ENCODE data around the gene ARMC3.
"Not testable (repeated sequence)": the region's sequence is repeated elsewhere in the genome, so short reads cannot be mapped to it uniquely, and the experiment has no call there.

Gene ARMC3

DNA sequence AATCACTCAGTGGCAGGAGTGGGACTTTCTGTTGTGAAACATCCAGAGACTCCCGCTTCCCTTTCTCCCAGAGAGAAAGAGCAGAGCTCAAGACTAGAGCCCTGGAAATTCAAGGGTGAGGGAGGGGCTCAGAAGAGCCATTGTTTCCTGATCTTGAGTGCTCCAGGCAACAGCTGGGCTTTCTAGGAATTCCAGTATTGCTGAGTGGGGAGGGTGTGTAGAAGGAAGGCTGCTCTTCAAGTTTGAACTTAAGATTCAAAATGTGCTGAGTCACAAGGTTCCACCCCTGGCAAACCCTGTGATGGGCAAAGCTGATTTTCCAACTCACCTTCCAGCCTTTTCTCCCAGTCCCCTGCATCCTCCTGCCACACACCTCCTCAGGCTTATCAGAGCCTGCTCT, 125.2 kb downstream of the ARMC3 start:
- no peak for DNase-seq

DNA sequence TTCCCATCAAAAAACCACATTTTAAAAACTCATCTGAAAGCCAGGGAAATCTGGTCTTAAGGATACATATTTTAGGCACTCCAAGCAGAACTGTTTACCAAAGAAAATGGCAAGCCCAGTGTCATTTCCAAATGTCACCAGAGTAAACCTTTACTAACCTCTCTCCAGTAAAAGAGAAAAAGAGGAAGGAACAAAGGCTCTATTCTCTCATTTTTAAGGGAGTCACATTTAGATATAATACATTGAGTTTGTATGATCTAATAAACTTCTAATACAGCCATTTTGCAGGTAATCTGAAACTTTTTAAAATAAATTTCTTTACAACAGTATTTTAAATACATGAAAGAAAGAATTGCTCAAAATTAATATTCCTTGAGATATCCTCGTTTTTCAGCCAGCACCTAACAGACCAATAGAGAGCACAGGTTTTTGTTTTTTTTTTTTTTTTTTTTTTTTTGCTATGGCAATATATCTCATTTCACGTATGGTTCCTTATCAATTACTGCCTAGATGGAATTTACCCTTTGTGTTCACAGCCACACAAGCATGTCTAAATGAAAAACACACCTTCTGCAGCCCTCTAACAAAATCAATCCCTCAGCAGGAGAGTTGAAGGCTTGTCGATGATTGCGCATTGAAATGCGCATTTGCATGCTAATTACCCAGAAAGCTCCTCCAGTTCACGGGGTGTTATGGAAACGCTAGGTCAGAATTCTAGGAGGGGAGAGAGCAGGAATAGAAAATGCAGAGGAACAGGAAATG, 127.8 kb downstream of the ARMC3 start:
- no peak for DNase-seq

DNA sequence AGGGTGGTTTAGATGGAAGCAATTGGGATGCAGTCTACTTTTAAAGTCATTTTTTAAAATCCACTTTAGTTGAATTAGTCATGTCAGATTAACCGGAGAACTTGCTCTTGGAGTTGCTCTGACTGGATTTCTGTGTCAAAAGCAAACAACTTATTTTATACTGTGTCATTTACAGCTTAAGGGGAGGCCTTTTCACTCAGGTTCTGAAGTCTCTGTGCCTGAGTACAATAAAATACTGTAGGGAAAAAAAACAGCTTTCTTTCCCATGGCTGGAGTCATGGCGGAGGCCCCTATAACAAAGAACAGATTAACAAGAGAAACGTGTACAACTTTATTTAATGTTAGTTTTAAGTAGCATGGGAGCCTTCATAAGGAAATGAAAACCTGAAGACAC, 128.3 kb downstream of the ARMC3 start:
- no peak for DNase-seq

DNA sequence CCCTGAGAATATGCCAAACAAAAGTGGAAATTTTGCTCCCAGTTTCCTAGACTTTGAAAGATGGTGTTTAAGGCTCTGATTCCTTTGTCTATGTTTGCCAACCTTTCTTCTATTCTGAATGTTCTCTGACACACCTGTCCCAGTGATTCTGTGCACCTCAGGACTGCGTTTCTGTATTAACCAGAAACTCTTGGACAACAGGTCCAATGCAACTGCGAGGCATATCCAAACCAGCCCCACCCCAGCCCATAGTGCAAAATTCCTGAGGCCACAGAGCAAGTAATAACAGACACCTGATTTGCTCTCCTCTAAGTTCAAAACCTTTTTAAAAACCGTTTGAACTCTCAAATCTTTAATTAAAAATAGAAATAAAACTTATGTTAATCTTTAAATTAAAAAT, 130.5 kb downstream of the ARMC3 start:
- DNase-seq, result no peak

DNA sequence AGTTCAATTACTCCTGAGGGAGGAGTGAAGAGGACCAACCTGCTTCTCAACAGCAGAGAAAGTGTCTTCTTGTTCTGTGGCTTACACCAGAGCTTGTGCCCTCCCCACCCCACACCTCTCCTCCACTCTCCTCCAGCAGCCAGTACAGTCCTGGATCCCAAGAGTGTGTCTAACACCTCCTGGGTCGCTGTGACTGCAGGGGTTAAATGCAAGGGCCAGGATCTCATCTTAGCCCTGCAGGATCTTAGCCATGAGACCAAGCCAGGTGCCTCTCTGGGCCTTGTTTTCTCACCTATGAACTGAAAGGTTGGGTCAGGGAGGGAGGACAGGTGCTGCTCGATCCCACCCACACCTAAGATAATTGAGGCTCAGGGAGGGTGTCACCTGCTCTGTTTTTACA, 133.1 kb downstream of the ARMC3 start:
- no peak for DNase-seq

DNA sequence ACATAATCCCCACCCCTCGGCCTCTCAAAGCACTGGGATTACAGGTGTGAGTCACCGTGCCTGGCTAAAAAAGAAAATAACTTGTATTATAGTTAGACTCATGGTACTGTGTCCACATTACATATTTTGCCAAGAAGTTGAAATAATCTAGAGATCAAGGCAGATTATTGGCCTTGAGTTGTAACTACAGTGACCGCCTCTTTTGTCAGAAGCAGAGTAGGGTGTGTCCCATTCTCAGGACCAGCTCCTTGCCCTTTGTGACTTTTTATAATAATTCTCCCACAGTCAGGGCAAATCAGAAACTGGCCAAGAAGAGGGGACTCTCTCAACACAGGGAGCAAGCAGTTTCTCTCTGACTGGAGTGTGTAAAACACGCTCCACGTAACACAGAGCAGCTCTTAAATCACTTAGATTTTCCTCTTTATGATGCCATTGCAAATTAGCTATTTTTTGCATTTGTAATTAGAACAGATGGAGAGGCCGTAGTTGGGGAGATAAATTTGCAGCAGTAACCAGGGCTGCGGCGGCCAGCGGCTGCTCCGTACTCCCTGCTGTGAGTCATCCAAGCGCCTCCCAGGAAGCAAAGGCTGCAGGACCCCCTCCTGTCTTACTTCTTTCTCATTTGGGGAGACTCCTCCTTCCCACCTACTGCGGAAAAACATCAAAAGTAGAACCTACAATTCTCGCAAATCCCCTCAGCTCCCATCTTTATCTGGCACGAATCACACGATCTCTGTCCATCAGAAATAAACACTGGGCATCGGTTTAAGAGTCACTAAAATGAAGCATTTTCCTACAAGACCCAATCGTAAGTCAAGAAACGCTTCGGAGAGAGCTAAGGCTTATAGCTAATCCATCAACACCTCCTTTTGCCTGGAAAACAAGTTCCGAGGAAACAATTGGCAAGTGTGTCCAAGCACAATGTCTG, 135.5 kb downstream of the ARMC3 start:
- DNase-seq, result no peak

DNA sequence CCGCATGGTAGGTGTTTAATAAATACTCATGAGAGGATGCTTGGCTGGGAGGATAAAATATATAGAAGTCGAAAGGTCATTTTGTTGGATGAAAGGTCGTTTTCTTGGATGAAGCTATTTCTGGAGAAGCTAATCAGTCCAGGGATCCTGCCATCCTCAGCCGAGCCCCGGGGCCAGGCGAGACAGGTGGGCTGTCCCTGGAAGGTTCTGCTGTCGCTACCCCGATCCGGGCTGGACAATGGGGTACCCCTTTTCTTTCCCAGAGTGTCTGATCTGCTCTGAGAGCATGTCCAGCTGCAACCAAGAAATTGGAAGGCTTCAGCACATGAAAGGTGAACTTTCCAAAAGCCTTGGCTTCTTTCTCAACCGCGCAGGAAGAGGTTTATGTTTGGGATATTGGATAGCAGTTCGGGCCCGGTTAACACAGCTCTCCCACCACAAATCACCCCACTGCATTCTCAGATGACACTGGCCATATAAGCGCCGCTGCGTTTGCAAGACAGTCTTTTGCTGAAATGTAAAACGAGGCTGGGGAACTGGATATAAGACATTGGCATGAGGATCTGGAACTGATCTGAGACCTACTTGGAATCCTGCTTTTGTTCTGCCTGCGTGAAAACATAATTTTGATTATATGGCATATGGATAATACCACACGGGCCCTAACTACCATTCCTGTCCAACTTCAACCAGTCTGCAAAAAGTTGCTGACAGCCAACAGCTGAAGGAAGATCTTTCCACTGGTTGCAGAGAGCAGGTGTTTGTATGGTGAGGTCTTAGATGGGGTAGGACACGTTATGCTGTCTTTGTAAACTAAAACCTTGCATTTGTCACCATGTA, 136.3 kb downstream of the ARMC3 start:
- DNase-seq, result no peak

DNA sequence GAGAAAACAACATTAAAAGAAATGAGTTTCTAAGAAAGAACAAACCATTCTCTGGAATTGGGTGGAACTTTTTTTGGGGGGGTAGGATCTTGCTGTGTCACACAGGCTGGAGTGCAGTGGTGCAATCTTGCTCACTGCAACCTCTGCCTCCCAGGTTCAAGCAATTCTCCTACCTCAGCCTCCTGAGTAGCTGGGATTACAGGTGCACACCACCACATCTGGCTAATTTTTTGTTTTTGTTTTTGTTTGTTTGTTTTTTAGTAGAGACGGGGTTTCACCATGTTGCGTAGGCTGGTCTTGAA, 136.9 kb downstream of the ARMC3 start:
- not testable (repeated sequence) for DNase-seq

DNA sequence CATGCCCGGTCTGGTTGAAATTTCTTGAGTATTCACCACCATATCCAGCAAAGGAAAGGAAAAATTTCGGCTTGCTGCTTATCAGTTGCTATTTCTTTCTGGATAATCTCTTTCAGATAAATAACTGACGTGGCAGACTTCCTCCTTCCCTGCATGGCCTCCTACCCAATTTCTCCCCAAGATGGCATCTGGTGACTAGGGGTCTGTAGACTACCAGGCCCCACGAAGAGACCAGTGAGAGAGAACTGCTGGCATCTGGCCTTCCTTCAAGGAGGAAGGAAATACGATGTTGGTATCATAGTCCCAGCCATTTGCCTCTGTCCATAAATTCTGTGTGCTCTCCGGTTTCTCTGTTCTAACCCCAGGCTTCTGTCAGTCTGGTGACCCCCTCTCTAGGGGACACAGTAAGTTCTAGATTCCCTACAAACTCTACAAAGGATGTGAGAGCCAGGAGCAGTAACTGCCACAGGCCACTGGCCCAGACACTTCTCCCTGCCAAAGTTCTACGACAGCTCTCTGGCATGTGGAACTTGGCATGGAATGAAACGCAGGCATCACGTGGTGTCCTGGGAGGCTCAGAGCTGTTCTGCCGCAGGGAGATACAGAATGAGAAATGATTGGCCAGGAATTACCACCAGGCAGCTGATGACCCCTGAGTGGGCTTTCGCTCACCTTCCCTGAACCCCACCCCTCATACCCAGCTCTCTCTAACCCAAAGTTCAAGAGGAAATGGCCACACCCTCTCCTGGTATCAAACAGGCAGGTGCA, 137.5 kb downstream of the ARMC3 start:
- DNase-seq, result no peak

DNA sequence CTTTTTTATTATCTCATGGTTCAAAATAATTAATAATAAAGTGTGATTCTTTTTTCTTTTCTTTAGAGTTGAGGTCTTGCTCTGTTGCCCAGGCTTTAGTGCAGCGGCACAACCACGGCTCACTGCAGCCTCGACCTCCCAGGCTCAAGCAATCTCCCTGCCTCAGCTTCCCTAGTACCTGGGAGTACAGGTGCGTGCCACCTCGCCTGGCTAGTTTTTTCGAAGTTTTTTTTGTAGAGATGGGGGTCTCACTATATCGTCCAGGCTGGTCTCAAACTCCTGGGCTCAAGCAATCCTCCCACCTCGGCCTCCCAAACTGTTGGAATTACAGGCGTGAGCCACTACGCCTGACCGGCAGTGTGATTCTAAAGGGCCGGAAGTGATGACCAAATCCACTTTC, 139.5 kb downstream of the ARMC3 start:
- no peak for DNase-seq

DNA sequence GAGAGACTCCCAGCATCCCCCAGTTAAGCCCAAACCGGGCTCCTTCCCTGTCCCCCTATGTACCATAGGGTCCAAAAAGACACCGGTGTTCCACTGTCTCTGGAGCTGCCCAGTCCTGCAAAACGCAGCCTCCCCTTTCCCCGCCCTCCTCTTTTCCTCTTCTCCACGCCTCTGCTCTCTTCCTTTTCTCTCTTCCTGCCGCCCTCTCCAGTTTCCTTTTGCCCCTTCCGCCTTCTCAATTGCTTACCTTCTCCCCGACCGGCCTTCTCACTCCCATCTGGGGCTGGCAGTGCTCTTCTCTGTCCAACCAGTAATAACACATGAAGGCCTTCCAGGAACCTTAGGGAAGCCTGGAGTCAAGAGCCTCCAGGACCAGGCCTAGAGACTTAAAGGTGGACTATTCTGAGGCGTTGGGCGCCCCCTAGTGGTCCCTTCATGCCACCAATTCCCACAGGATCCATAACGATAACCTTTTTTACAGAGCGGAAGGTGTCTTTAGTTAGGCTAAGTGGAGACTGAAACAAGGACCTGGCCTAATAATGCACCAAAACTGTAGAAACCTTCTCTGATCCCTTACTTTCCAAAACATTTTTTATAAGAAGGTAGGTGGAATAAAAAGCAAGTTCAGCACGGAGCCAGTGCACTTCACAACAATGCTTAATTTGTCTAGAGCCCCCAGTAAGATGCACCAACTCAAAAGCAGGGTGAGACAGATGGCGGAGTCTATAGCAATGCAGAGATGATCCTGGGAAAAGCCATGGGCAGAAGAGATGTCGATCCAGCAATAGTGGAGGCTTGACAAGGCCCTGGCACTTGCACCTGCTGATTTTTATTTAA, 140.3 kb downstream of the ARMC3 start:
- DNase-seq, result peak; percentile 21 to 56 (median 48)

DNA sequence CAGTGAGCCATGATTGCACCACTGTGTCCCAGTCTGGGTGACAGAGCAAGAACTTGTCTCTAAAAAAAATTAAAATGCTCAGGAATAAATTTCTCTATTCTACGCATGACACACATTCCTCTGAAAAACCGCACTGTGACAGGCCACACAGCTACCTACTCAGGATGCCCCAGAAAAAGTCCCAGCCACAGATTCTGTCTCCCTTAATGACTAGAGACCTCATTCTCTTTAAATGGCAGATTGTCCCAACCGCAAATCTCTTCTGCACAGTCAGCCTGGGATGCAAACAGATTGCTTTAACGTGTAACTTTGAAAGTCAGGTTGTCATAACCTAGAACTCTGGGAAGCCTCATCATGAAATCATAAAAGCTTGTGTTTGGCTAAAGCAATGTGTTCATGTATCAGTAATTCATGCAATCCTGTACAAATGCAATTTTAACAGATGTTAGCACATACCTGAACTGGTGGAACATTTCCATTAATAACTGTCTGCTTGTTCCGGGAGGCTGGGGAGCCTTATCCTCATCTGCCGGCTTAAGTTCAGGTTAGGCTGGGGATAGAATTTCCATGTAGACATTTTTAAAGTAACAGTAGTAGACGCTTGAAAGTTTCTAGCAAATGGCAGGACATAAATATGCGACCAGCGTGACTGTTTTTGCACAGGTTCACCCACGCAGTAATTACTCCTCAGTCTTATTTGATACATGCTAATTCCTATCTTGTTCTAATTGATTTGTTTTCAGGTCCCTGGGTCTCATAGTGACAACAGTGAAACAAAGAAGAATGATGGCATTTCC, 141.4 kb downstream of the ARMC3 start:
- DNase-seq, result peak in 1 of 5 donors; percentile 7

DNA sequence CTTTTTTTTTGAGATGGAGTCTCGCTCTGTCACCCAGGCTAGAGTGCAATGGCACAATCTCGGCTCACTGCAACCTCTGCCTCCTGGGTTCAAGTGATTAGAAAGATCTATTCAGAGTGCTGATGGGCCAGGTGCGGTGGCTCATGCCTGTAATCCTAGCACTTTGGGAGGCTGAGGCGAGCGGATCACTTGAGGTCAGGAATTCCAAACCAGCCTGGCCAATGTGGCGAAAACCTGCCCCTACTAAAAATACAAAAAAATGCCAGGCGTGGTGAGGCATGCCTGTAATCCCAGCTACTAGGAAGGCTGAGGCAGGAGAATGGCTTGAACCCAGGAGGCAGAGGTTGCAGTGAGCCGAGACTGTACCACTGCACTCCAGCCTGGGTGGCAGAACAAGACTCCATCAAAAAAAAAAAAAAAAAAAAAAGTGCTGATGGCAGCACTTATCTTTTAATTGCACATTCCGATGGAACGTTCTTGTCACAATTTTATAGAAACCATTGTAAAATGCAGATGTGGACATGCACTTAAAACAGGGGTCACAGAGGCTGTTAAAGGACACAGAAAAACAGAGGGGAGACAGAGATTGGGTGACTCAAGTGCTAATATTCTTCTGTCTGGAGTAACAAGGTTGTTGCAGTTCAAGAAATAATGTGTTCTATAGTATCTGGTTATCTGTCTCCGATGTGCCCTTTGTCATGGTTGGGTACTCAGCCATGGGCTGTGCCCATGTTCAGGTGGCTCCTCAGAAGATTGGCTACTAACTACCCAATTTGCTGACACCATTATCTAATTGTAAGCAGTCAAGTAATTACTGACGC, 142.4 kb downstream of the ARMC3 start:
- not testable (repeated sequence) for DNase-seq

DNA sequence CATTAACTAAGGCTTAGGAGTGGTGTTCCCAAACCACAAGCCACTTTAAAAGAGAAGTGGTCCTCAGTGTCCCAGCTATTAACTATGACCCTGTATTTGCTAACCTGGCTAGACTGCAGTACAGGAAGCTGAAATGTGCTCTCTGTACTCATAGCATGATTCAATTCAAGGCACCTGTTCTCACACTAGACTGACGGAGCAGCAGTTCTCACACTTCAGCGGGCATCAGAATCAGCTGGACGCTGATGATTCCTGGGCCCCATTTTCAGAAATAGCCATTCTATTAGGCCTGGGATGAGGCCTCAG, 143.0 kb downstream of the ARMC3 start:
- no peak for DNase-seq

DNA sequence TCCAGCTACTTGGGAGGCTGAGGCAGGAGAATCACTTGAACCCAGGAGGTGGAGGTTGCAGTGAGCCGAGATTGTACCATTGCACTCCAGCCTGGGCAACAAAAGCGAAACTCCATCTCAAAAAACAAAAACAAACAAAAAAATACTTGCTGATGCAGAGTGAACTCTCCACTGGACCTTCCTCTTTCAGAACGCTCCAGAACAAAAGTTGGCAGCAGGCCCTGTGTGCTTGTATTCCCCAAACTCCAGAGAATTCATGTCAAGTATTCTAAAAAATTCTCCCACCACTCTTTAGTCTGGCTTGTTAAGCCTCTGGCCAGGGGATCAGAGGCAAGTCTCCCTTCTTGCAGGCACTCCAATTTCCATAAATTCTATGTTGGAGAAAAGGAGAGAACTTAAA, 144.7 kb downstream of the ARMC3 start:
- DNase-seq, result not testable (repeated sequence)

DNA sequence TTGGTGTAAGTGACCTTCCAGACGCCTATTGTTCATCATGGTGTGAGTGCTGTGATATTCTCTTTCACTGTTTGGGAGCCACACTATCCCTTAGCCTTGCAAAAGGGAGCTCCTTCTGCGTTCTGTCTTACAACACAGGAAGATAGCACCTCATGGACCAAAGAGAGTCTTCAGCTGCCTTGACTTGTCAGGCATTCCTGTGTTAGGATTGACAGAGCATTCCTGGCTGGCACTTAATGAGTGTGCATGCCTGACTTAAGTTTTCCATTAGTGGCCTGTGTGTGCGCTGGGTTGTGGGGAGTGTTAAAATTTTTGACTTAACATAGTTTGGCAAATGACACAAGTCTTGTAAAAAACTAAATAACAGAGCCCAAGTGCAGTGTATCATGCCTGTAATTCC, 145.7 kb downstream of the ARMC3 start:
- DNase-seq, result no peak

DNA sequence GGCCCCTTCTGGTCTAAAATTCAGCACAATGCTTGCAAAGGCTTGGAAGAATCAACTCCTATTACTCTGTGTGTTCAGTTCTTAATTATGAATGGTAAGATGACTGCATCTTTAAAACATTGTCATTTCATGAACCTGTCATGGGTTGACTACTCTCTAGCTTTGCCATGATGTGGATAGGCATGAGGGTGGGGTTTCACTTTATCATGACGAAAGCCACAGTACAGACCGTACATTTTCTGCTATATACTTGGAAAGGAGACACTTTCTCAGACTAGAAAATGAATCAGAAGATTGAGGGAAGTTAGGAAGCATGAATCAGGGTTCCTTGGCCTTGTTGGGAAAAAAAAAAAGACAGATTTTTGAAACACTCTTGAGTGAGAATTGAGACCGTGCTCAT, 147.8 kb downstream of the ARMC3 start:
- DNase-seq, result no peak

DNA sequence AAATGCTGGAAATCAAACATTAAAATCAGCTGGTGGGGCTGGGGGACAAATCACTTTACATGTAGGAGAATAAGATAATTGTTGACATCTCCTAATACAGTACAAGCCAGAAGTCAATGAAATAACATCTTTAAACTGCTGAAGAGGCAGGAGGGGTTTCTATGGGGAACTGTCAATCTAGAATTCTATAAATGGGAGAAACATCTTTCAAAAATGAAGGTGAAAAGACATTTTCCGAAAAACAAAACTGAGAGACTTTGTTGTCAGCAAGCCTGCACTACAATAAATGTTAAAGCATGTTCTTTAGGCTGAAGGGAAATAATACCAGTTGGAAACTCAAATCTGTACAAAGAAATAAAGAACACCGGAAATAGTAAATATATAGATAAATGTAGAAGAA, 150.3 kb downstream of the ARMC3 start:
- no peak for DNase-seq

DNA sequence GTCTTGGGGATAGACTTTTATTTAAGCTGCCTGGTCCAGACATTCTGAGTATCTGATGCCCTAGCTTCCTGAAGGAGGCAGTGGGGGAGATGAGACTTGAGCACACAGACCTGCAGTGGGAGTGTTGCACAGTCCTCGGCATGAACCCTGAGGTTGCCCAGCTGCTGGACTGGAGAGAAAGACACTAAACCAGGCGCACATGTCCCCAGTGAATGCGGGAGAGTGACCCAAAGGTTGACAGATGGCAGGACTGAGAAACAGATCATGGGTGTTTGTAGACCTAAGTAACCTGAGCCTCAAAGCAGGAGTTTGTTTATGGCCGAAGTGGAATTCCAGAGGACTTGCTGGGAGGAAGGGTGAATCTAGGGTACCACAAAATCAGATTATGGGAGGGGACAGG, 151.8 kb downstream of the ARMC3 start:
- DNase-seq, result no peak

DNA sequence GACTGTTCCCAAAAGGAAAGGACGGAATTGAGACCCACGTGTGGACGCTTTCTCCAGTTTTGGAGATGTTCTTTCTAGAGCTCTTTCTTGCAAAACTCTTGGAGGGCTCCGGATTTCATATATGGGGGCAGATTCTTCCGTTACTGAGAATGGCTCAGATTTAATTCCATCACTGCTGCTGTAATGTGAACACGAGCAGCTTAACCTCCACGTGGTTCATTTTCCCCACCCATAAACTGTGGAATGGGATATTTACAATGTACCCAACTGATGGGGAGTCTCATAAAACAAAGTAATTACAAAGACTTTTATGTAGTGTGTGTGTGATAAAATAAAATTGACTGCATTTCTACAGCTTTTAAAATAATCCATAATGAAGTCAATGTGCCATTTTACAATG, 152.4 kb downstream of the ARMC3 start:
- no peak for DNase-seq

All from T-helper 1 cell (primary cell).